Left lobe of liver (tissue), 2 donors: ENCODE measurements around the gene PRDX5. TPM values are rescaled to one million over a fixed set of nuclear protein-coding genes. Genes with fewer than 3 reads are reported as not detected.
"Not testable (repeated sequence)": the region's sequence is repeated elsewhere in the genome, so short reads cannot be mapped to it uniquely, and the experiment has no call there.

ENCODE experiments used
- ATAC-seq: fragments of 200-7000 bp; cut with Tn5 transposase; one replicate; pipeline ENCODE4 v1.9.1; 2020; ENCODE audit warnings: mild to moderate bottlenecking, moderate library complexity
- DNase-seq: peaks from one replicate; pipeline ENCODE4 v3.0.0-alpha.2; 2020; ENCODE audit warnings: low spot score
- total RNA-seq: library from RNA; stranded (reverse); gene quantifications from one replicate; pipeline ENCODE4 v1.2.1, GENCODE V29; 2021
- donor health status: DM: no; HTN: no; CAD: no; lungs with moderate emphysema.
- donor health status: DM: no; HTN: yes; CAD: no.

The PRDX5 gene
- total RNA-seq, 1 donor from 2014 or later = 96.4 TPM

- ATAC-seq (no peak), DNase-seq (peak; percentile 41)
Measured at GRCh38 chr11:64323373-64323772, 5.5 kb downstream of the PRDX5 start.

GRCh38 chr11:64323984-64324383 is 6.1 kb downstream of the PRDX5 start:
- ATAC-seq, DNase-seq: not testable (repeated sequence)

- DNase-seq (no peak), ATAC-seq (no peak)
Measured at GRCh38 chr11:64324692-64325469, 7.0 kb downstream of the PRDX5 start.

- ATAC-seq = no peak
- DNase-seq = no peak
Measured at GRCh38 chr11:64327375-64327774, 9.5 kb downstream of the PRDX5 start.

- ATAC-seq (no peak), DNase-seq (no peak)
Measured at GRCh38 chr11:64327993-64328392, 10.1 kb downstream of the PRDX5 start.

GRCh38 chr11:64330888-64331287 is 13.0 kb downstream of the PRDX5 start:
- ATAC-seq = no peak
- DNase-seq = no peak

GRCh38 chr11:64331569-64332371 is 13.8 kb downstream of the PRDX5 start:
- ATAC-seq (peak; percentile 67), DNase-seq (no peak)

GRCh38 chr11:64333556-64333955 is 15.6 kb downstream of the PRDX5 start:
- ATAC-seq (no peak), DNase-seq (no peak)

GRCh38 chr11:64334764-64335735 is 17.1 kb downstream of the PRDX5 start:
- ATAC-seq (no peak), DNase-seq (no peak)

- no peak for DNase-seq
- ATAC-seq = no peak
Measured at GRCh38 chr11:64337538-64338249, 19.8 kb downstream of the PRDX5 start.

GRCh38 chr11:64338716-64339115 is 20.8 kb downstream of the PRDX5 start:
- ATAC-seq (no peak), DNase-seq (no peak)

- ATAC-seq (no peak), DNase-seq (no peak)
Measured at GRCh38 chr11:64339286-64339685, 21.4 kb downstream of the PRDX5 start.

GRCh38 chr11:64339754-64340408 is 22.0 kb downstream of the PRDX5 start, which contains the start of gene CCDC88B:
Gene CCDC88B (plus strand): TSS chr11:64340204. CDS start chr11:64340267, 63 bp downstream.
- no peak for DNase-seq
- no peak for ATAC-seq

- DNase-seq (no peak), ATAC-seq (no peak)
Measured at GRCh38 chr11:64340671-64341335, 22.9 kb downstream of the PRDX5 start.

- ATAC-seq (no peak), DNase-seq (no peak)
Measured at GRCh38 chr11:64341429-64341828, 23.5 kb downstream of the PRDX5 start.

GRCh38 chr11:64341851-64342791 is 24.2 kb downstream of the PRDX5 start:
- ATAC-seq (peak; percentile 96), DNase-seq (peak; percentile 91)

GRCh38 chr11:64342869-64343745 is 25.2 kb downstream of the PRDX5 start:
- DNase-seq (no peak), ATAC-seq (peak; percentile 42)
